GM12891 (cell line): ENCODE measurements around the gene MAML2.

ENCODE experiments used
- DNase-seq: peaks from one replicate; pipeline ENCODE4 v3.0.0; 2011; ENCODE audit warnings: low spot score; ENCODE audit not compliant: insufficient read length
- FAIRE-seq: peaks from 2 replicates; lab custom pipeline; 2011; peaks lifted over from hg19 to GRCh38; lab: Jason Lieb, UNC
- PAX5 ChIP-seq: IDR thresholded peaks from 2 replicates; pipeline ENCODE4 v1.6.1; 2011; ENCODE audit warnings: low read length, moderate library complexity, mild to moderate bottlenecking; ENCODE audit not compliant: insufficient read depth, severe bottlenecking
- POLR2A ChIP-seq: IDR thresholded peaks from 2 replicates; pipeline ENCODE4 v1.6.1; 2011; ENCODE audit warnings: low read depth, low read length, control low read depth
- POLR2AphosphoS5 ChIP-seq: IDR thresholded peaks from 2 replicates; pipeline ENCODE4 v1.6.1; 2011; ENCODE audit warnings: low read depth, low read length, control low read depth
- POU2F2 ChIP-seq: IDR thresholded peaks from 2 replicates; pipeline ENCODE4 v1.6.1; 2011; ENCODE audit warnings: low read depth, mild to moderate bottlenecking, control low read depth, low read length, moderate library complexity
- SPI1 ChIP-seq: IDR thresholded peaks from 2 replicates; pipeline ENCODE4 v1.6.1; 2011; ENCODE audit warnings: low read depth, low read length, control low read depth
- TAF1 ChIP-seq: IDR thresholded peaks from 2 replicates; pipeline ENCODE4 v1.6.1; 2011; ENCODE audit warnings: low read depth, low read length, control low read depth

The MAML2 gene

GRCh38 chr11:96373826-96374225, 30.8 kb upstream of the MAML2 start:
- no peak for FAIRE-seq
- no peak for DNase-seq
- no peak for TF ChIP-seq POLR2AphosphoS5
- TF ChIP-seq PAX5, result no peak
- TF ChIP-seq POU2F2, result no peak
- no peak for TF ChIP-seq SPI1
- no peak for TF ChIP-seq POLR2A
- TF ChIP-seq TAF1, result no peak

DNA sequence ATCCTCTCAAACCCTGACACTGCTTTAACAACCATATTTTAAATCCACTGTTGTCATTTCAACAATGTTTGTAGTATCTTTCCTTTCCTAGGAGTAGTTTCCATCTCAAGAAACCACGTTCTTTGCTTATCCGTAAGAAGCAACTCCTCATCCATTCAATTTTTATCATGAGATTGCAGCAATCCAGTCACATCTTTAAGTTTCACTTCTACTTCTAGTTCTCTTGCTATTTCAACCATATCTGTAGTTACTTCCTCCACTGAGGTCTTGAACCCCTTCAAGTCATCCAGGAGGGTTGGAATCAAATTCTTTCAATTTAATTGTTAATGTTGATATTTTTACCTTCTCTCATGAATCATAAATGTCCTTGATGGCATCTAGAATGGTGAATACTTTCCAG, 24.3 kb upstream of the MAML2 start:
- no peak for FAIRE-seq
- DNase-seq, result no peak
- no peak for TF ChIP-seq SPI1
- TF ChIP-seq POLR2A, result no peak
- no peak for TF ChIP-seq POU2F2
- TF ChIP-seq POLR2AphosphoS5, result no peak
- no peak for TF ChIP-seq PAX5
- no peak for TF ChIP-seq TAF1

GRCh38 chr11:96366024-96366423, 23.0 kb upstream of the MAML2 start:
- DNase-seq, result no peak
- TF ChIP-seq POLR2AphosphoS5, result no peak
- TF ChIP-seq PAX5, result no peak
- no peak for TF ChIP-seq POLR2A
- TF ChIP-seq SPI1, result no peak
- TF ChIP-seq TAF1, result no peak
- TF ChIP-seq POU2F2, result no peak
- FAIRE-seq, result peak; percentile 38

- DNase-seq (no peak), FAIRE-seq (no peak)
- TF ChIP-seq POU2F2 (no peak), PAX5 (no peak), TAF1 (no peak), POLR2AphosphoS5 (no peak), POLR2A (no peak), SPI1 (no peak)
Measured at GRCh38 chr11:96365493-96365892, 22.5 kb upstream of the MAML2 start.

- FAIRE-seq (no peak), DNase-seq (no peak)
- TF ChIP-seq SPI1 (no peak), POLR2A (no peak), PAX5 (no peak), TAF1 (no peak), POLR2AphosphoS5 (no peak), POU2F2 (no peak)
Measured at GRCh38 chr11:96361778-96362177, 18.8 kb upstream of the MAML2 start.

DNA sequence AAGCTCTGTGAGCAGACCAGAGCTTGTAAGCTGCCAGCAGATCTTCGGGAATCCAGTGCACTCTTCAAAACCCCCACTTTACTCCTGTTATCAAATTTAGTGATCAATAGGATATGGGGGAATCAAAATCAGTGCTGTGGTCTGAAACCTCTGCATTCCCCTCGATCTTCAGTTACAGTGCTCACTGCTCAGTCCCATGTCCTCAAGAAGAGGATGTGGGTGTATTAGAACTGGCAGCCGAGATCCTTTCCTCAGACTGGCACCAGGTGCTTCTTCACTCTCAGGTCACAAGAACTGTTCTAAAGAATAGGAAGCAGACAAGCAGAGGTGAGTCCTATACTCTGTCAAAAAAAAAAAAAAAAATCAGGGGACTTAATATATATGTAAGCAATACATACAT, 15.3 kb upstream of the MAML2 start:
- FAIRE-seq, result peak; percentile 16
- no peak for DNase-seq
- TF ChIP-seq TAF1 (no peak), SPI1 (no peak), POLR2AphosphoS5 (no peak), POLR2A (no peak), PAX5 (no peak), POU2F2 (no peak)

DNA sequence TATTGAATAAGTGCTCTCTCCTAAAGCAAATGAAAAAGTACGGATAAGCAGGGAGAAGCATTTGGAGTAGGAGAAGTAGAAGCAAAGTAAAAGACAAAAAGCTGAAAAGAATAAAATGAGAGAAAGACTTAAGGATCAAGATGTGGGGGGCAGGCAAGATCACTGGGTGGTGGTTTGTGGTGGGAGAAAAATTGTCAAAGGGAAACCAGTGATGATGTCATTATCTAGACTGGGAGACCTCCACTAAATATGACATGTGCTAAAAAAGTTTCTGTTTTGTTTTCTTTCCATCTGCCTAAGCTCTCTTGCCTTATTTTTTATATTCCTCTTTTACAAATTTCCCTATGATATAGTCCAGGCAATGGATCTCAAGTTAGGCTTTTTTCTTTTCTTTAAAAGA, 14.8 kb upstream of the MAML2 start:
- FAIRE-seq (peak; percentile 33), DNase-seq (no peak)
- TF ChIP-seq SPI1 (no peak), PAX5 (no peak), POU2F2 (no peak), POLR2AphosphoS5 (no peak), TAF1 (no peak)

DNA sequence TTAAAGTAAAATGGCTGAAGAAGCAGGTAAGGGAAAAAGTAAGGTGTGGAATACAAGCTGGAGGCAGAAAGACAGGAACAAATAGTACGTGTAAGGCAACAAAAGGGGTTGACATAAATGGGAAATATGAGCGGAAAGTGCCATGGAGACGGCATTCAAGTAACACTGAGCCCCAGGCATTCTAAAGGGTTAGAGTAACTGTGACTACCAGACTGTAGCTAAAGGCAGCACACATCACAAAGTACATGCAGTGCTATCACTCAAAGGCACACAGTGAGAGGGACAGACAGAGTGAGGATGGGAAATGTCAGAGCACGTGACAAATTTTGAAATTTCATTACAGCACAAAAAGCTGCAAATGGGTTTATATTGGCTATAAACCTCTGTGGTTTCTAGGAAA, 13.9 kb upstream of the MAML2 start:
- DNase-seq (no peak), FAIRE-seq (no peak)
- TF ChIP-seq PAX5, result no peak
- no peak for TF ChIP-seq POLR2A
- TF ChIP-seq SPI1, result no peak
- no peak for TF ChIP-seq POU2F2
- TF ChIP-seq TAF1, result no peak
- no peak for TF ChIP-seq POLR2AphosphoS5

- TF ChIP-seq TAF1 (no peak), POU2F2 (no peak)
- DNase-seq, result no peak
- no peak for FAIRE-seq
Measured at GRCh38 chr11:96342014-96342960, 708 bp downstream of the MAML2 start.

DNA sequence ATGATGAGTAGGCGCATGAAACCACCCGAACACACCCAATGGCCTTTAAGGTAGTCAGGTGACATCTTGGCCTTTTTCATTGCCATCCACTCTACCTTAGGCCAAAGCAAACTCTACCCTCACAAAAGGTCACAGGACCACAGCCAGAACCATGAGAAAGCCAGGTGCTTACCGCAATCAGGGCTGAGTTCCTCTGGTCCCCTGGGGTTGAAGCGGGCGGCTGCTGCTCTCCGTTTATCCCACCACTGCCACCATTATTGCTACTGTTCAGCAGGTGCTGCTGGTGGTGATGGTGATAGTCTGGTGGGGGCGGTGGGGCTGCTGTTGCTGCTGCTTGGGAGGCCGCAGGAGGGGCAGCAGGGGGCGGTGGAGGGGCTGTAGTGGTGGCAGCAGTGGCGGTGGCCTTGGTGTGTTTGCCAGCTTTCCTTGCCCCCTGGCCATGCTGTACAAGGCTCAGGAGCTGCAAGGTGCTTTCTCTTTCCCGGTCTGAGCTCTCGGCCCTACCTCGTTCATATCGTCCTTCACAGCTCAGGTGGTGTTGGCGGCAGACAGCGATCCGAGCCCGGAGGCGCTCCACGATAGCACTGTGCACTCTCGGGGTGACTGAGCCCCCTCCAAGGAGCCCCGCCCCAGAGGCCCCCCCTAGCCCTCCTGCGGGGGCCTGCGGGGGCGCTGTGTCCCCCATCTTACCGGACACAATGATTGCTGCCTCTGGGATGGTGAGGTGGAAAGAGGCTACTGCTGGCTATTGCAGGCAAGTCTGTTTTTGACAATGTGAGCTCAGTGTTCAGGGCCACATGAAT, 1.6 kb downstream of the MAML2 start:
- FAIRE-seq, result peak; percentile 16
- peak; percentile 29 for DNase-seq
- TF ChIP-seq TAF1 (0 out of 2 replicates have a peak, but pooled peaks have one; percentile 27), PAX5 (no peak)
